Astrocyte (in vitro differentiated cells and primary cell): ENCODE measurements around the gene UBR2. TPM values are rescaled to one million over a fixed set of nuclear protein-coding genes. Genes with fewer than 3 reads are reported as not detected.
"Not testable (repeated sequence)": the region's sequence is repeated elsewhere in the genome, so short reads cannot be mapped to it uniquely, and the experiment has no call there.

Source experiments
- DNase-seq: peaks from one replicate; pipeline ENCODE4 v3.0.0-alpha.2; 2010; ENCODE audit warnings: low read depth
- FAIRE-seq: peaks from 2 replicates; lab custom pipeline; 2011; peaks lifted over from hg19 to GRCh38; lab: Jason Lieb, UNC
- H2AFZ ChIP-seq: 2 replicates; pipeline ENCODE4 v1.6.0; 2012; ENCODE audit warnings: low read depth, low read length, inconsistent platforms
- H3K27ac ChIP-seq: 2 replicates; pipeline ENCODE4 v1.5.1; 2011; ENCODE audit warnings: low read depth, low read length, inconsistent platforms
- H3K27me3 ChIP-seq: 2 replicates; pipeline ENCODE4 v1.6.0; 2011; ENCODE audit warnings: low read length, inconsistent platforms; ENCODE audit not compliant: insufficient read depth
- H3K36me3 ChIP-seq: 2 replicates; pipeline ENCODE4 v1.5.1; 2011; ENCODE audit warnings: low read length, inconsistent platforms; ENCODE audit not compliant: insufficient read depth
- H3K4me1 ChIP-seq: 2 replicates; pipeline ENCODE4 v1.5.1; 2011; ENCODE audit warnings: low read length, inconsistent platforms; ENCODE audit not compliant: insufficient read depth
- H3K4me2 ChIP-seq: 2 replicates; pipeline ENCODE4 v1.6.0; 2012; ENCODE audit warnings: low read length, inconsistent platforms
- H3K4me3 ChIP-seq: 2 replicates; pipeline ENCODE4 v1.5.1; 2011; ENCODE audit warnings: low read depth, mild to moderate bottlenecking, low read length, inconsistent platforms; ENCODE audit not compliant: insufficient read depth
- H3K79me2 ChIP-seq: 2 replicates; pipeline ENCODE4 v1.6.0; 2012; ENCODE audit warnings: mild to moderate bottlenecking, low read length, inconsistent platforms; ENCODE audit not compliant: insufficient read depth
- H3K9ac ChIP-seq: 2 replicates; pipeline ENCODE4 v1.6.0; 2012; ENCODE audit warnings: mild to moderate bottlenecking, low read length, inconsistent platforms
- H3K9me3 ChIP-seq: 2 replicates; pipeline ENCODE4 v1.5.1; 2012; ENCODE audit warnings: low read depth, mild to moderate bottlenecking, low read length, inconsistent platforms; ENCODE audit not compliant: insufficient read depth
- H4K20me1 ChIP-seq: 2 replicates; pipeline ENCODE4 v1.6.0; 2012; ENCODE audit warnings: low read length, inconsistent platforms; ENCODE audit not compliant: insufficient read depth
- H3K27ac Mint-ChIP-seq: one replicate; pipeline ENCODE4 v1.8.0; 2021; ENCODE audit warnings: mild to moderate bottlenecking, mixed read lengths; ENCODE audit not compliant: unreplicated experiment
- H3K27me3 Mint-ChIP-seq: one replicate; pipeline ENCODE4 v1.8.0; 2021; ENCODE audit warnings: low read depth, mixed read lengths; ENCODE audit not compliant: unreplicated experiment
- H3K36me3 Mint-ChIP-seq: one replicate; pipeline ENCODE4 v1.8.0; 2021; ENCODE audit warnings: low read depth, mixed read lengths; ENCODE audit not compliant: unreplicated experiment
- H3K4me1 Mint-ChIP-seq: one replicate; pipeline ENCODE4 v1.8.0; 2021; ENCODE audit warnings: low read depth, mixed read lengths; ENCODE audit not compliant: unreplicated experiment
- H3K4me3 Mint-ChIP-seq: one replicate; pipeline ENCODE4 v1.8.0; 2021; ENCODE audit warnings: mild to moderate bottlenecking, moderate library complexity, mixed read lengths; ENCODE audit not compliant: unreplicated experiment
- H3K9me3 Mint-ChIP-seq: one replicate; pipeline ENCODE4 v1.8.0; 2021; ENCODE audit warnings: mild to moderate bottlenecking, mixed read lengths; ENCODE audit not compliant: unreplicated experiment
- EZH2 ChIP-seq: IDR thresholded peaks from 2 replicates; pipeline ENCODE4 v1.6.1; 2012; ENCODE audit warnings: mild to moderate bottlenecking, low read length, inconsistent platforms; ENCODE audit not compliant: insufficient read depth
- total RNA-seq: library from RNA; stranded (reverse); gene quantifications from 2 replicates; pipeline ENCODE4 v1.2.1, GENCODE V29; 2021
- TF ChIP-seq, protein P1 (sequence below): IDR thresholded peaks from 2 replicates; pipeline ENCODE4 v1.5.1; 2011; ENCODE audit warnings: low read depth, mild to moderate bottlenecking, inconsistent platforms, low read length, moderate library complexity; ENCODE audit not compliant: insufficient read depth

Gene UBR2
- total RNA-seq, 1 donor from 2014 or later: 23.3 TPM

DNA sequence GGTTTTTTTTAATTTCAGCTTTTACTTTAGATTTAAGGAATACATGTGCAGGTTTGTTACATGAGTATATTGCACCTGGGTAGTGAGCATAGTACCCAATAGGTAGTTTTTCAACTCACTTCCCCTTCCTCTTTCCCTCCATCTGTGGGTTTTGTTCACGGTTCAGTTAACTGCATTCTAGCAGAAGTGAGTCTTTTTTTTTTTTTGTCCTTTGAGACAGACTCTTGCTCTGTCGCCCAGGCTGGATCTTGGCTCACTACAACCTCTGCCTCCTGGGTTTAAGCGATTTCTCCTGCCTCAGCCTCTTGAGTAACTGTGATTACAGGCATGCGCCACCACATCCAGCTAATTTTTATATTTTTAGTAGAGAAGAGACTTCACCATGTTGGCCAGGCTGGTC lies 8.7 kb downstream of the UBR2 start:
- no peaks in the 10 kb centered on the region for H3K27me3 Mint-ChIP-seq
- FAIRE-seq (no peak), DNase-seq (no peak)
- H3K4me2 ChIP-seq: no peak overlapping the region
- no peak overlapping the region for H3K4me3 ChIP-seq
- H3K9ac ChIP-seq: no peak overlapping the region
- H3K27ac Mint-ChIP-seq: no peak overlapping the region
- H3K9me3 Mint-ChIP-seq: no peaks in the 10 kb centered on the region
- H3K4me3 Mint-ChIP-seq: no peak overlapping the region
- H3K79me2 ChIP-seq: peaks cover 92% of the 10 kb centered on the region
- H4K20me1 ChIP-seq: peaks cover 26% of the 10 kb centered on the region
- no peak overlapping the region for H3K27ac ChIP-seq
- no peaks in the 10 kb centered on the region for H3K27me3 ChIP-seq
- peaks cover 17% of the 10 kb centered on the region for H3K36me3 ChIP-seq
- H2AFZ ChIP-seq: no peak overlapping the region
- H3K4me1 Mint-ChIP-seq: peaks cover 4% of the 10 kb centered on the region
- H3K9me3 ChIP-seq: no peaks in the 10 kb centered on the region
- no peak for TF ChIP-seq EZH2
- TF ChIP-seq, protein P1, sequence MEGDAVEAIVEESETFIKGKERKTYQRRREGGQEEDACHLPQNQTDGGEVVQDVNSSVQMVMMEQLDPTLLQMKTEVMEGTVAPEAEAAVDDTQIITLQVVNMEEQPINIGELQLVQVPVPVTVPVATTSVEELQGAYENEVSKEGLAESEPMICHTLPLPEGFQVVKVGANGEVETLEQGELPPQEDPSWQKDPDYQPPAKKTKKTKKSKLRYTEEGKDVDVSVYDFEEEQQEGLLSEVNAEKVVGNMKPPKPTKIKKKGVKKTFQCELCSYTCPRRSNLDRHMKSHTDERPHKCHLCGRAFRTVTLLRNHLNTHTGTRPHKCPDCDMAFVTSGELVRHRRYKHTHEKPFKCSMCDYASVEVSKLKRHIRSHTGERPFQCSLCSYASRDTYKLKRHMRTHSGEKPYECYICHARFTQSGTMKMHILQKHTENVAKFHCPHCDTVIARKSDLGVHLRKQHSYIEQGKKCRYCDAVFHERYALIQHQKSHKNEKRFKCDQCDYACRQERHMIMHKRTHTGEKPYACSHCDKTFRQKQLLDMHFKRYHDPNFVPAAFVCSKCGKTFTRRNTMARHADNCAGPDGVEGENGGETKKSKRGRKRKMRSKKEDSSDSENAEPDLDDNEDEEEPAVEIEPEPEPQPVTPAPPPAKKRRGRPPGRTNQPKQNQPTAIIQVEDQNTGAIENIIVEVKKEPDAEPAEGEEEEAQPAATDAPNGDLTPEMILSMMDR: no peak
- H3K36me3 Mint-ChIP-seq: peaks cover 10% of the 10 kb centered on the region
- H3K4me1 ChIP-seq: no peaks in the 10 kb centered on the region

GRCh38 chr6:42576538-42576937 lies 12.7 kb downstream of the UBR2 start:
- Histone ChIP-seq H3K36me3 (peaks cover 15% of the 10 kb centered on the region), H4K20me1 (peaks cover 40% of the 10 kb centered on the region), H3K79me2 (peaks cover 96% of the 10 kb centered on the region)
- H3K4me3 Mint-ChIP-seq, H3K27me3 ChIP-seq, H3K27ac Mint-ChIP-seq, FAIRE-seq, H3K27me3 Mint-ChIP-seq, H3K9me3 ChIP-seq, DNase-seq, H3K4me3 ChIP-seq, H3K4me1 Mint-ChIP-seq, H3K27ac ChIP-seq, H2AFZ ChIP-seq, H3K9ac ChIP-seq, H3K9me3 Mint-ChIP-seq, H3K4me2 ChIP-seq, H3K4me1 ChIP-seq: not testable (repeated sequence)
- H3K36me3 Mint-ChIP-seq: peaks cover 10% of the 10 kb centered on the region

DNA sequence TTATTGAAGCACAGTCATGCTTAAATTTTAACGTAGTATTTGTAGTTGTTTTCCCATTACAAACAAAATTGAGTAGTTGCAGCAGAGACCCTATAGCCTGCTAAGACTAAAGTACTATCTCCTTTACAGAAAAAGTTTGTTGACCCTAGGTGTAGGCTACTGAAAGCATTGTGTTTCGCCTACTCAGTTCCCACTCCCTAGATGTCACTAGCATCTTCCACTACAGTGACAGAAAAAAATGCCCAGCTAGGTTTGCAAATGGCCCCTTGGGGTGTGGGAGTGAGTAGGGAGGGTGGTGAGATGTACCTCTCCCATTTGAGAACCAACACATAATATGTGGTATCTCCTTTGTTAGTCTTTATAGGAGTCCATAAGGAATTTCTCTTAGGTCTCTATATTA lies 34.5 kb downstream of the UBR2 start:
- peaks cover 9% of the 10 kb centered on the region for H3K36me3 ChIP-seq
- H3K27ac ChIP-seq: no peak overlapping the region
- FAIRE-seq (no peak), DNase-seq (no peak)
- no peak overlapping the region for H3K27ac Mint-ChIP-seq
- no peak overlapping the region for H2AFZ ChIP-seq
- peaks cover 4% of the 10 kb centered on the region for H4K20me1 ChIP-seq
- no peaks in the 10 kb centered on the region for H3K27me3 ChIP-seq
- peaks cover 28% of the 10 kb centered on the region for H3K79me2 ChIP-seq
- H3K9me3 ChIP-seq: no peaks in the 10 kb centered on the region
- peaks cover 5% of the 10 kb centered on the region for H3K36me3 Mint-ChIP-seq
- H3K4me1 Mint-ChIP-seq: peaks cover 7% of the 10 kb centered on the region
- H3K27me3 Mint-ChIP-seq: no peaks in the 10 kb centered on the region
- H3K4me2 ChIP-seq: no peak overlapping the region
- H3K4me1 ChIP-seq: no peaks in the 10 kb centered on the region
- H3K4me3 Mint-ChIP-seq: no peak overlapping the region
- H3K9ac ChIP-seq: no peak overlapping the region
- no peak overlapping the region for H3K4me3 ChIP-seq
- no peaks in the 10 kb centered on the region for H3K9me3 Mint-ChIP-seq
- TF ChIP-seq, protein P1: no peak
- TF ChIP-seq EZH2: no peak
